ENCODE results near the gene NRARP.
A peak's percentile ranks its signal among the peaks of the same experiment; 100 is the strongest.

The NRARP gene, protein sequence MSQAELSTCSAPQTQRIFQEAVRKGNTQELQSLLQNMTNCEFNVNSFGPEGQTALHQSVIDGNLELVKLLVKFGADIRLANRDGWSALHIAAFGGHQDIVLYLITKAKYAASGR

DNA sequence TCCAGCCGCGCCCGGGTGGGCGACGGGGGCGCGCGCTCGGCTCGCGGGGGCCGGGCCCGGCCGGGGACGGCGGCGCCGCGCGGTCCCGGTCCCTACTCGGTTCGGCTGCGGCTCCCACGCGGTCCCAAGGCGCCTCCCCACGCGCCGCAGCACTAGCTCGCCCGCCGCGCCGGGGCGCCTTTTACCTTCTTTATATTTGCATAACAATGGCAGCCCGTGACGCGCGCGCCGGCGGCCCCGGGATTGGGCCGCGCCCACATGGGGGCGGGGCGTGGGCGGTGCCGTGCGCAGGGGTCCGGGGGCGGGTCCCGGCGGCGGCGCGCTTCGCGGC lies at the start of gene NRARP:
Gene NRARP (minus strand): TSS at position 154 of the 331 bp plus-strand sequence. CDS start 343 bp downstream, outside the sequence.
- peak within 1 kb of the TSS; percentile 47 for H3K4me3 ChIP-seq (ENCODE audit: low read depth, low read length)
- TF ChIP-seq, protein P1, sequence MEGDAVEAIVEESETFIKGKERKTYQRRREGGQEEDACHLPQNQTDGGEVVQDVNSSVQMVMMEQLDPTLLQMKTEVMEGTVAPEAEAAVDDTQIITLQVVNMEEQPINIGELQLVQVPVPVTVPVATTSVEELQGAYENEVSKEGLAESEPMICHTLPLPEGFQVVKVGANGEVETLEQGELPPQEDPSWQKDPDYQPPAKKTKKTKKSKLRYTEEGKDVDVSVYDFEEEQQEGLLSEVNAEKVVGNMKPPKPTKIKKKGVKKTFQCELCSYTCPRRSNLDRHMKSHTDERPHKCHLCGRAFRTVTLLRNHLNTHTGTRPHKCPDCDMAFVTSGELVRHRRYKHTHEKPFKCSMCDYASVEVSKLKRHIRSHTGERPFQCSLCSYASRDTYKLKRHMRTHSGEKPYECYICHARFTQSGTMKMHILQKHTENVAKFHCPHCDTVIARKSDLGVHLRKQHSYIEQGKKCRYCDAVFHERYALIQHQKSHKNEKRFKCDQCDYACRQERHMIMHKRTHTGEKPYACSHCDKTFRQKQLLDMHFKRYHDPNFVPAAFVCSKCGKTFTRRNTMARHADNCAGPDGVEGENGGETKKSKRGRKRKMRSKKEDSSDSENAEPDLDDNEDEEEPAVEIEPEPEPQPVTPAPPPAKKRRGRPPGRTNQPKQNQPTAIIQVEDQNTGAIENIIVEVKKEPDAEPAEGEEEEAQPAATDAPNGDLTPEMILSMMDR (conservative IDR thresholded peaks at IDR 0.05; ENCODE audit: low read depth, low read length) = no peak
- peak; percentile 64 for DNase-seq (ENCODE audit: low read depth)

DNA sequence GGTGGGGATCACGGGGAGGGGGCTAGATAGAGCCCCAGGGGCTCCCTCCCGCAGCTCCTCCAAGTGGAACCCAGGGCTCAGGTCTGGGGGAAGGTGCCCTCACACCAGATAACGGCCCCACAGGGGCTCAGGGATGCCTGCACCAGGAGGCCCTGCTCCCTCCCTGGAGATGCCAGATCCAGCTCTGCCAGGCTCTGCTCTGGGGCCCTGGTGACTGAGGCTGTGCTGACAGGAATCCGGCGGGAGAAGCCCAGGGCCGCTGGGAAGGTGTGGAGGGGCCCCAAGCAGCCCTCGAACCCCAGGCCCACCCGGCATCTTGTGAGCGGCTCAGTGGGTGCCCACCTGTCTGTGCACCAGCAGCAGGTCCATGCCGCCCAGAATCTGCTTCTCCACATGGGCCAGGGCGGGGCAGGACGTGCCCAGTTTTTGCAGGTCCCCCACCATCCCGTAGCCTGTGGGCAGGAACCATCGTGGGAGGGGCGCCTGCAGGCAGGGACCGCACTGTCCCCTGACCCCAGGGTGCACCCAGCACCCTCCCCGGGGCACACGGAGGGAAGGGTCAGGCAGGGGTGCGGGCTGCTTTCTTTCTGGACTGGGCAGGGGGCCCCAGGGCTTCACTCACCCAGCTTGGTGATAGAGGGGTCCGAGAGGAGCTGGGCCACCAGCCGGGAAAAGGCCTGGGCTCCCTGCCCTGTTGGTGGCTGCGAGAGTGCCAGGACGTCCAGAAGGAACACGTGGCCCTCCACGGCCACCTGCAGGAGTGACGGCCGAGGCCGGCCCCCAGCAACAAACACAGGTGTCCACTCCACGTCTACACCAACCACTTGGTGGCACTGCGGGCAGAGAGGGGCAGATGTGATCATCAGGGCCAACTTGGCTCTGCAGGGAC lies 48.9 kb upstream of the NRARP start:
- TF ChIP-seq, protein P1 (conservative IDR thresholded peaks at IDR 0.05; ENCODE audit: low read depth, low read length) = no peak
- no peak for DNase-seq (ENCODE audit: low read depth)
- no peak overlapping the region for H3K4me3 ChIP-seq (ENCODE audit: low read depth, low read length)

DNA sequence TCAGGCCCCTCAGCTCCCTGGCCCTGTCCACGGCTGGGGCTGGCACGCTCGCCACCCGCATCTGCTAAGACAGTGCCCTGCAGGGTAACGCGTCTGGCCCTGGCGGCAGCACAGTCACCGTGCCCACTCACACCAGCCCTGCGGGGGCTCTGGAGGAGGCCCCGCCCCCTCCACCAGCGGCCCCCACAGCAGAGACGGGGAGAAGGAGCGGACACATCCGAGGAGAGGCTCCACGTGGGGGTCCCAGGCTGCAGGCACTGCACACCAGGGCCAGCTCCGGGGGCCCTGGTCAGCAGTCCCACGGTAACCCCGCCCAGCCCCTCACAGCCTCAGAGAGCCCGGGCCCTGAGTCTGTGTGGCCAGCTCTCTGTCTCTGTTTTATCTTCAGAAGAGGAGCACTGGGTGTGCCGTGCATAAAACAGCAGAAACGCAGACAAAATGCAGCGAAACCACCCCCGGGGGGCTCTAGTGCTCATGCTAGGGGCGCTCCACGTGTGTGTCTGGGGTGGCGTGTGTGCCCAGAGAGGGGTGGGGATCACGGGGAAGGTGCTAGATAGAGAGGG lies 47.5 kb upstream of the NRARP start:
- TF ChIP-seq, protein P1 (conservative IDR thresholded peaks at IDR 0.05; ENCODE audit: low read depth, low read length) = no peak
- no peak overlapping the region for H3K4me3 ChIP-seq (ENCODE audit: low read depth, low read length)
- no peak for DNase-seq (ENCODE audit: low read depth)

DNA sequence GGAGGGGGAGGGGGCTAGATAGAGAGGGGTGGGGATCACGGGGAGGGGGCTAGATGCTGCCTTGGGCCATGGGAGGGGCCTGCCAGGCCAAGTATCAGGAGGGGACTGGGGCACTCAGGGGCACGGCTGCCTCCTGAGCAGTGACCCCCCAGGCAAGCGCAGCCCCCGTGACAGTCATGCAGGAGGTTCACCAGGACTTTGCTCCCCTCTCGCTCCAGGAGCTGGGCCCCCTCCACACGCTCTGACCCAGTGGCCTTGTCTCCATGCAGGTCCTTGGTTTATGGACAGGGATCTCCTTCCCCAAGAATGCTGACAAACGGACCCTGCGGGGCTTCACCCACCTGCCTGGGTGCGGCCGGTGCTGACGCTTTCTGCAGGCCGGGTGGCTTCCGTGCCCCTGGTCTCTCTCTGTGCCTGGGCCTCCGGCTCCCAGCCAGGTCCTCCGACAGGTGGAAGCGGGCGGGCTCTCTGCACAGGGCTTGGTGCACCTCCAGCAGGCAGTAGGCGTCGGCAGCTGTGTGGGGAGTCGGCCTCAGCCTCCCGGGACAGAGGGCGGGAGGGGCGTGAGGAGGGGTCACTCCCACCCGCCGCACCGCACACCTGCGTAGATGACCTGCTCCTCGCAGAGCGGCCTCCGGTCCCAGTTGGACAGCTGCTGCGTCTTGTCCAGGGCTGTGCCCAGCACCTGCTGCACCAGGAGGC lies 46.8 kb upstream of the NRARP start:
- no peak for DNase-seq (ENCODE audit: low read depth)
- TF ChIP-seq, protein P1 (conservative IDR thresholded peaks at IDR 0.05; ENCODE audit: low read depth, low read length) = no peak
- H3K4me3 ChIP-seq (ENCODE audit: low read depth, low read length) = no peak overlapping the region

DNA sequence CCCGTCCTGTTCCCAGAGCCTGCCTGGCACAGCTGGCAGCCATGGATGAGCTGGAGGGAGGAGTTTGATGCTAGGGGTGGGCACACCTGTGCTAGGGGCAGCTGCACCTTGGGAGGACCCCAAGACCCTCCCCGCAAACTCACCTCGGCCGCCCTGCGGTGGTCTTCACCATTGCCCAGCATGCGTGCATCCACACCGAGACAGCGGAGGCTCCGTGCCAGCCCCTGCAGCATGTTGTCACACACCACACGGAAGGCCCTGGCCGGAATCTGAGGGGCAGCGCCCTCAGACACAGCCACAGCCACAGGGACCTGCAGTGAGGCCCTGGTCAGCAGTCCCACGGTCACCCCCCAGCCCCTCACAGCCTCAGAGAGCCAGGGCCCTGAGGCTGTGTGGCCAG lies 45.9 kb upstream of the NRARP start:
- H3K4me3 ChIP-seq (ENCODE audit: low read depth, low read length) = no peak overlapping the region
- TF ChIP-seq, protein P1 (conservative IDR thresholded peaks at IDR 0.05; ENCODE audit: low read depth, low read length) = no peak

DNA sequence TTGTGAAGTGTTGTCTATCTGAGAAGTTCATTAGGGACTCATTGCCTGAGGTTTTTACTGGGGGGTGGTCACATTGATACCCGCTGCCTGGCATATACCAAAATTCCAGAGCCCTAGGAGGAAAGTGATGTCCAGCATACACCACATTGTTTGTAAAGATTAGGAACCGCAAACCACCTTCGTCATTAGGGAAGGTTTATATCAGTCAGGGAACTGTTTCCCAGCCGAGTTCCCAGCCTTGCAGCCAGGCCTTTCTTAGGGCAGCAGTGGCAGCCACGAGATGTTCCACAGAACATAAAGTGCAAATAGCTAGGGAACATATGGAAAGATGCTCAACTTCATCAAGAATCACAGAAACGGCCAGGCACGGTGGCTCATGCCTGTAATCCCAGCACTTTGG lies 40.4 kb upstream of the NRARP start:
- no peak overlapping the region for H3K4me3 ChIP-seq (ENCODE audit: low read depth, low read length)
- DNase-seq (ENCODE audit: low read depth) = no peak
- TF ChIP-seq, protein P1 (conservative IDR thresholded peaks at IDR 0.05; ENCODE audit: low read depth, low read length) = no peak

More for the DNA sequence above, 45.9 kb upstream of the NRARP start:
- DNase-seq (ENCODE audit: low read depth) = no peak

Data from choroid plexus epithelial cell (primary cell).